ENCODE data around the gene PRPF38B. TPM values are rescaled to one million over a fixed set of nuclear protein-coding genes. Genes with fewer than 3 reads are reported as not detected.

Gene PRPF38B
- total and polyA plus RNA-seq, 9 of the 15 experiments (the other 6 are each of a cell fraction or from before 2014, with no cell fraction given) = 25.3 to 85.5 (median 66.4) TPM

- TF ChIP-seq XRCC3 (IDR thresholded peaks at IDR 0.05) (no peak), TFE3 (CRISPR knock-in tag; IDR thresholded peaks at IDR 0.05) (no peak), KHSRP (IDR thresholded peaks at IDR 0.05) (no peak), SREBF2 (CRISPR knock-in tag; IDR thresholded peaks at IDR 0.05) (no peak)
These were observed 880 bp downstream of the PRPF38B start (continued) for GRCh38 chr1:108692724-108693655.

GRCh38 chr1:108695535-108695934, 3.4 kb downstream of the PRPF38B start:
- no peak overlapping the region for H3K27ac ChIP-seq (ENCODE audit: extremely low read depth, low read depth, low read length)
- no peaks in the 10 kb centered on the region for H3K9me3 ChIP-seq (replicated peaks; ENCODE audit: control insufficient read depth, insufficient read depth, low read depth, low read length)
- H4K20me1 ChIP-seq (replicated peaks; ENCODE audit: control insufficient read depth, insufficient read depth, low read length) = peaks cover 17% of the 10 kb centered on the region
- H3K27me3 ChIP-seq (ENCODE audit: control insufficient read depth in 2 of 2, insufficient read depth in 2 of 2, low read length in 2 of 2) = no peaks in the 10 kb centered on the region
- no peak overlapping the region for H3K4me3 ChIP-seq
- DNase-seq (ENCODE audit: extremely low read depth in 1 of 4, low spot score in 3 of 4) (no peak), FAIRE-seq (no peak), ATAC-seq (no peak)
- intact Hi-C loops (cut with micrococcal nuclease) = no loop called here
- peaks cover 72% of the 10 kb centered on the region for H3K79me2 ChIP-seq (ENCODE audit: control insufficient read depth, insufficient read depth, low read length)
- BruUV-seq (replicated peaks) = no TSS peak
- no peak overlapping the region for H3K4me2 ChIP-seq (ENCODE audit: insufficient read depth, low read length)
- TF ChIP-seq SPI1 (IDR thresholded peaks at IDR 0.05; ENCODE audit: borderline replicate concordance, low read depth, low read length) (0 out of 2 replicates have a peak, but pooled peaks have one; percentile 15), BRF1 (IDR thresholded peaks at IDR 0.05; ENCODE audit: borderline replicate concordance, extremely low read depth, insufficient read length) (no peak), MEF2D (tag; conservative IDR thresholded peaks at IDR 0.05; ENCODE audit: low read depth) (no peak), LEF1 (IDR thresholded peaks at IDR 0.05) (no peak)
- 88% methylated on average over 5 of the region's 5 CpGs for WGBS (ENCODE audit: insufficient coverage, low coverage, missing lambda C conversion rate)
- peak overlapping the region in 1 of 2 experiments; percentile 91; a peak in 1 of 4 replicates for H3K9ac ChIP-seq (ENCODE audit: insufficient read depth in 1 of 2, low read depth in 2 of 2, low read length in 2 of 2)
- peaks cover 74% of the 10 kb centered on the region for H3K36me3 ChIP-seq (ENCODE audit: control insufficient read depth, insufficient read depth, low read length)
- CTCF ChIA-PET (ENCODE audit: low intra/inter-chr PET ratio) = interaction anchor here (0.6 kb wide), 1 partner anchor 14 kb away, joined by 3 read pairs; no protein-coding TSS in a partner anchor
- POLR2A ChIA-PET = interaction anchor here (0.7 to 5.6 kb wide), 2 partner anchors 9 to 11 kb away, joined by 3 to 97 read pairs; no protein-coding TSS in a partner anchor
- peaks cover 3 to 7% of the 10 kb centered on the region in 2 experiments; a peak in 3 of 5 replicates for H3K4me1 ChIP-seq (replicated peaks in 1 of 2; ENCODE audit: control insufficient read depth in 2 of 2, insufficient read depth in 2 of 2, low read length in 2 of 2)
- in situ Hi-C loops (cut with MboI) = no loop called here
- H2AFZ ChIP-seq (ENCODE audit: low read depth, low read length) = no peak overlapping the region
- no peaks in the 10 kb centered on the region for H3K9me1 ChIP-seq (ENCODE audit: control insufficient read depth, insufficient read depth, low read length)

All from K562 (cell line).